ENCODE measurements around the gene CA6.
A peak's percentile ranks its signal among the peaks of the same experiment; 100 is the strongest.
"Not testable (repeated sequence)": the region's sequence is repeated elsewhere in the genome, so short reads cannot be mapped to it uniquely, and the experiment has no call there.

CA6 gene

DNA sequence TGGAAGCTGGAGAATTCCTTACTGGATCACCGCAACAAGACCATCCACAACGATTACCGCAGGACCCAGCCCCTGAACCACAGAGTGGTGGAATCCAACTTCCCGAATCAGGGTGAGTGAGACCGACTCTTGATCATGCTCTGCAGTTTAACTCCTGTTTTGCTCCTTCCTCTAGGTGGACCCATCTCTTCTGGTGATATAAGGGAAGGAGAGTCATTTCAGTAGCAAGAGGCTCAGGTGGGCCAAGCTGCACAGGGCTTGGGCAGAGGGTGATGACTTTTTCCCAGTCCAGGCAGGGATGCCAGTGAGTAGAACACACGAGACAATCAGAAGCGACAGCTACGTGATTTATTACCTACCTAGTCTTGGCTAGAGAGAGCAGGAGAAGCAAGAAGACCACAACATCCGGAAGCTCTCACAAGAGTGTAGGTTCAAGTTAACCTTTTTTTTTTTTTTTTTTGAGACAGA is 25.2 kb downstream of the CA6 start:
- DNase-seq, result no peak

DNA sequence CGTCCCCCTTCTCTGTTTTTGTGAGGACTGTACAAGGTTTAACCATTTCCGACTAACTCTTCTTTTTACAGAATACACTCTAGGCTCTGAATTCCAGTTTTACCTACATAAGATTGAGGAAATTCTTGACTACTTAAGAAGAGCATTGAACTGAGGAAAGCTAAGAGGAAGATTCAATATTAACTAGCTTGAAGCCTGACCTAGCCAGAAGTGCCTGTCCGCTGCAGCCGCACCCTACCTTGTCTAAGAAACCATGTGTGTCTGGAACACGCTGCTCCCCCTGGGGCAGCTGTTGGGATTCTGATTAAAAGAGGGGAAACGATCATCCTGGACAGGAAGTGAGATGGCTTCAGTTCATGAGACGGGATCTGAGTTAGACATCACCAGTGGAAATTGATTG is 28.9 kb downstream of the CA6 start:
- DNase-seq, result no peak

DNA sequence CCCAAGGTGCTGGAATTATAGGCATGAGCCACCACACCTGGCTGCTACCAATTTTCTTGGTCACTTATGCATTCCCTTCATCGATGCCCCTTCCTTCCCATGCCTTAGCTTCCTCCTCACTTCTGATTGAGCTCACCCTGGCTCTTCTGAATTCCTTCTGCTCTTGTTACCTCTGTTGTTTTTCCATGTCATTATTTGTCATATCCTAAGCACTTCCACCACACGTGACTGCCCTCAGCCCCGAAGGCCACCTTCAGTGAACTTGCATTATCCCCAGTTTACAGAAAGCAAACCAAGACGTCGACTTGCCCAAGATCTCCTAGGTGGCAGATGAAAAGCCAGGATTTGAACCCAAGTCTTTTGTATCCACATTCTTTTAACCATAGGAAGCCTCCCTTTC is 30.7 kb downstream of the CA6 start:
- DNase-seq, result no peak

DNA sequence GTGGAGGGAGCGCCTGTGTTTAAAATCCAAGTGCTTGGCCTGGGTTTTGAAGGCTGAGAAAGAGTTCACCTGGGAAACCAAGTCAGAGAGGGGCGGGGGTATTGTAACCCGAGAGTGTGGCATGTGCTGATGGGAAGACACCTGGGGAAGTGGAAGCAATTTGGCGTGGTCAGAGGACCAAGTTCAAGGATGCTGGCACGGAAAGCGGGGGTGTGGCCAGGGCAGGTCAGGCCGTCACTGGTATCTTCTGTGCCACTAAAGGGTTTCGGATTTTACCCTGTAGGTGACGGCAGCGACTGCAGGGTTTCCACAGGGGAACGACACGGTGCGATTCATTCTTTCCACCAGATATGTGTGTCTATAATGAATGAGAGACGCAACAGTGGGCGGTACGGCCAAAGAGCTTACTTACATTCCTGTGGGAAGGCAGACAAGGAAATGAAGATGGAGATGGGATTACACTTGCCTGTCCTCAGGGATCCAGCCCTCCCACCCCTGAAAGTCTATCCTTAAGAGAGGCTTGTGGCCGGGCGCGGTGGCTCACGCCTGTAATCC is 31.3 kb downstream of the CA6 start:
- DNase-seq, result no peak

DNA sequence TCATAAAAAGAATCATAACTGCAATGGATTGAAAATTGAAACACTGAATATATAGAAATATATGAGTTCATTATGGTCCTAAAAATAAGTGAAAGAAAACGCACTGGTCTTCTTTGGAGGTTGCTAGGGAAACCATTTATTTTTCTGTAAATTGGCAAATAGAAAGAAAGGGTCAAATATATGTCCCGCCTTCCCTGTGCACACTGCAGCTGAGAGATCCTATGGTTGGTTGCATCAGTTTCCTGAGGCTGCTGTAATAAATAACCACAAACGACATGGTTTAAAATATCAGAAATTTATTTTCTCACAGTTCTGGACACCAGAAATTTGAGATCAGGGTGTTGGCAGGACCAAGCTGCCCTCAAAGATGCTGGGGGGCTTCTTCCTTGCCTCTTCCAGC is 35.0 kb downstream of the CA6 start:
- no peak for DNase-seq

DNA sequence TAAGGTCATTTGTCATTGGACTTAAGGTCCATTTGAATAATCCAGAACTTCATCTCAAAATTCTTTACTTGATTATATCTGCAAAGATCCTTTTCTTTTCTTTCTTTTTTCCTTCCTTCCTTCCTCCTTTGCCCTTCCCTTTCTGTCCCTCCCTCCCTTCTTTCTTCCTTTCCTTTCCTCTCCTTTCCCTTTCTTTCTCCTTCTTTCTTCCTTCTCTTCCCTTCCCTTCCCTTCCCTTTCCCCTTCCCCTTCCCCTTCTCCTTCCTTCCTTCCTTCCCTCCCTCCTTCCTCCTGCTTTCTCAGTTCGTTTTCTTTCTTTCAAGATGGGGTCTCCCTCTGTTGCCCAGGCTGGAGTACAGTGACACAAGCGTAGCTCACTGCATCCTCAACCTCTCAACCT is 35.5 kb downstream of the CA6 start:
- no peak for DNase-seq

DNA sequence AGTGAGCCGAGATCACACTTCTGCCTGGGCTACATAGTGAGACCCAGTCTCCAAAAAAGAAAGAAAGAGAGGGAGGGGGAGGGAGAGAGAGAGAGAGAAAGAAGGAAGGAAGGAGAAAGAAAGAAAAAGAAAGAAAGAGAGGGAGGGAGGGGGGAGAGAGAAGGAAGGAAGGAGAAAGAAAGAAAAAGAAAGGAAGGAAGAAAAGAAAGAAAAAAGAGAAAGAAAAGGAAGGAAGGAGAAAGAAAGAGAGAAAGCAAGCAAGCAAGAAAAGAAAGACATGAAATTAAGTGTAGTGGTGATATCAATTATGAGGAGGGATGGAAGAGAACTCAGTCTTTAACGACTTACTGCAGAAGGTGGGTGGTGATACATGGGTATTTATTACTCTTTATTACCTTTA is 38.5 kb downstream of the CA6 start:
- DNase-seq, result no peak

DNA sequence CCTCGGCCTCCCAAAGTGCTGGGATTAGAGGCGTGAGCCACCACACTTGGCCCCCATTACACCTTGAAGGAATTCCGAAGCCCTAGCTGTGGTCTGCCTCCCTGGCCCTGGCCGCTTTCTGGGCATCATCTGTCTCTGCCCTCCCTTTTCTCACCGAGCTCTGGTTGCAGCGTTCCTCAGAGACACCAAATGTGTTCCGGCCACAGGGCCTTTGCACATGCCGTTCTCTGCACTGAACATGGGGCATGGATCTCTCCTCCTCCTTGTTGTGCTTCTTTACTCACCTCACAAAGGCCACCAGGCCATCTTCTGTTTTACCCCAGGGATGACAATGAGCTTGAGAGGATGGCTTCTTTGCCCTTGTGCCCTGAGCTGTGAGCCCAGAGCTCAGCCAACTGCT is 39.3 kb downstream of the CA6 start:
- DNase-seq, result no peak

DNA sequence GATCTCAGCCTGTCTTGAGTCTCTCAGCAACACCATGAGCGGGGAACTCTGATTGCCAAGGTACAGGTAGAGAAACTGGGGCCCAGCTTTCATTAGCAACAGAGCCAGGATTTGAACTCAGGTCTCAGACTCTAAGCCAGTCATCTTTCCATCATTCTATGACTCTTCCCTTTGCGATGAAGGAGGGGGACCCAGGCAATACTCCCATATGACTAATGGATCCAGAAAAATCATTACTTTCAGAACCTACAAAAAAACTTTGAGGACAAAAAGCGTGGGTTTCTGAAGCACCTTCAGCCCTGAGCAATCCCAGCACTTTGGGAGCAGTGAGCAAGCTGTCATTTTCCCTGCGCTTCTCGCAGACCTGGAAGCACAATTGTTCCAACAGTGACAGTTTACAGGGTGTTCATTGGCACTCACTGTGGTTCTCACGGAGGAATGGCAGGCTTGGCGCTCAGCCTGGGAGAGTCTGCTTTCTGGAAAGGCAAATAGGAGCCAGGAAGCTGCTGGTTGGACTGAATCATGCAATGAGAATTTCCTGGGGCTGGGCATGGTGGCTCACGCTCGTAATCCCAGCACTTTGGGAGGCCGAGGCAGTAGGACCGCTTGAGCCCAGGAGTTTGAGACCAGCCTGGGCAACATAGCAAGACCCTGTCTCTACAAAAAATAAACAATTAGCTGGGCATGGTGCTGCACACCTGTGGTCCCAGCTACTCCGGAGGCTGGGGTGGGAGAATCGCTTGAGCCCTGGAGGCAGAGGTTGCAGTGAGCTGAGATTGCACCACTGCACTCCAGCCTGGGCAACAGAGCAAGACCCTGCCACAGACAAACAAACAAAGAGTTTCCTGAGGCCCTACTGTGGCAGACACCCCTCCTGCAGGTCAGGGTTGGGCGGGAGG is 40.5 kb downstream of the CA6 start:
- DNase-seq, result peak; percentile 69

DNA sequence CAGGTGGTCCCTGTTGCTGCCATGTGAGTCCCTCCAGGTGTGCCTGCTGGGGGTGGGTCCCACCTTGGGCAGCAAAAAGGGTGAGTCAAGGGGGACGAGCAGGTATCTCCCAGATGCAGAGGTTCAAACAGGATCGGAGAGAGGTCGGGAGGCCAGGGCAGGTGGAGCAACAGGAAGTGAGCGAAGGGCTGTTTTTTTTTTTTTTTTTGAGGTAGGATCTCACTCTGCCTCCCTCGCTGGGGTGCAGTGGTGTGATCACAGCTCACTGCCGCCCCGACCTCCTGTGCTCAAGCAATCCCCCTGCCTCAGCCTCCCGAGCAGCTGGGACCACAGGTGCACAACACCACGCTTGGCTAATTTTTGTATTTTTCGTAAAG is 41.1 kb downstream of the CA6 start:
- no peak for DNase-seq

DNA sequence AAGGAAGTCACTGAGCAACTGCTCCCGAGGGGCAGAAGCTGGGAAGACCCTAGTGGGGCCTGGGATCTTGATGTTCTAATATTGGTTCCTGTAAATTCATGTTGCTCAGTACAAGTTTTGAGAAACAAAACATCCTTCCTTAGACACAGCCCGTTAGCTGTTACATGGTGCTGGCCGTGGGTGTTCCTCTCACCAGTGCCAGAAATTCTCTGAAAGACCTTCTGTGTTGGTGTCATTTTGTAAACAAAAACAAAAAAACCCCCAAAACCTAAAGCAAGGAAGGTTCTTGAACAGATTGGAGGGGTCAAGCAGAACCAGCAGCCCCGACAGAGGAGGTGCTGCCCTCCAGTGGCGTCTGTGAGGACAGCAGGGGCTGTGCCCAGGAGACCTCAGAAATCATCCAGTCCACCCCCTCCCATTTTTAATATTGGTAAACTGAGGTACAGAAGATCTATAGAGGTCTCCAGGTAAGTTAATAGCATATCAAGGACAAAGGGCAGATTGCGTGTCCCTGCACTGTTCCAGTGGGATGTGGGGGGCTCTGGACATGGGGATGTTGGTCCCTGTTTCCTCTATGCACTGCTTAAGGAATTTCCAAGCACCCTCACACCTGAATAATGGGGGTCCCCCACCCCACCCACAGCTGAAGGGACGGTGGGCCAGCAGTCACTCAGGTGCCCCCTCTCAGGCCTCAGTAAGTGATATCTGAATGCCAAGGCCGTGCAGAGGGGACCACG is 42.4 kb downstream of the CA6 start:
- peak; percentile 63 for DNase-seq

DNA sequence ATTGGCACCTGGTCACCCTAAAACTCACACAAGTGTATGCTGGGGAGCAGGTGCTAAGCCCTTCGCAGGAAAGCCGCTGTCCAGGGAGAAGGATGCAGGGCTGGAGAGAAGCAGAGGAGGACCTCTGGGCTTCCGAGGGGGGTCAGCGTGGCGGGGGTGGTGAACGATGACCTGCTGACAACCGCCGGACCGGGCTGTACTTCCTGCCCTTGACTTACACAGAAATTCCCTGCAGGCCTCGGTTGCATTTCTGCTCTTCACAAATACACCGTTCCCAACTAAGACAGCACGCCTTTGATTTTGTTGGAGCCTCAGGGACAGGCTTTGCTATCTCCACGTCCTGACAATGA is 42.9 kb downstream of the CA6 start:
- DNase-seq, result no peak

DNA sequence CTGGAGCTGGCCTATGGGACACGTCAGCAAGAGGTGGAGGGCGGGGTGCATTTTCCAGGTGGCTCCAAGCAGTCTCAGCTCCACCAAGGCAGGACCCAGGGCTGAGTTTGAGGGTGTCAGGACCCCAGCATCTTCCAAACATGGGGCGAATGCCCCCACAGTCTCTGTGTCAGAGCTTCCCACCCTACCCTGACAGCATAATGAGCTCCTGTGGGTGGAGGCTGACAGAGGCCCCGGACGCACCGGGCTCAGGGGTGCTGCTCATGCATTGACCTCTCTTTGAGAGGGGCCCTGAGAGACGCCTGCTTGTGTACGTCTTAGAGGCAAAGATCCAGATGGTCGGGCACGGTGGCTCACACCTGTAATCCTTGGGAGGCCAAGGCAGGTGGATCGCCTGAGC is 43.4 kb downstream of the CA6 start:
- no peak for DNase-seq

DNA sequence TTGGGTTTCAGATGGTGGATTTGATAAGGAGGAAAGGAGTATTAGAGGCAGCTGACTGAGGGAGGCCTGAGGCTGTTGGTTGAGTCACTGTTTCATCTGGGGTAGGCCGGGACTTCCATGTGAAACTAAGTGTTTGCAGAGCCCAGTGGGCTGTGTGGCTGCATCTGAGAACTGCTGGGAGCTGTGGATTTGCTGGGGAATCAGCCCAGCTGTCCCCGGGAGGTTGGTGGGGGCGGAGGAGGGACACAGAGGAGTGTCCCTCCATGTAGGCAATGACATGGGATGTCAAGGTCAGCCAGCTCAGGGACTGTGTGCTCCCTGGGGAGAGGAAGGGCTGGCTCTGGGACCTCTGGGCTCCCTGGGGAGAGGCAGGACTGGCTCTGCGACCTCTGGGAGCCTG is 44.2 kb downstream of the CA6 start:
- no peak for DNase-seq

DNA sequence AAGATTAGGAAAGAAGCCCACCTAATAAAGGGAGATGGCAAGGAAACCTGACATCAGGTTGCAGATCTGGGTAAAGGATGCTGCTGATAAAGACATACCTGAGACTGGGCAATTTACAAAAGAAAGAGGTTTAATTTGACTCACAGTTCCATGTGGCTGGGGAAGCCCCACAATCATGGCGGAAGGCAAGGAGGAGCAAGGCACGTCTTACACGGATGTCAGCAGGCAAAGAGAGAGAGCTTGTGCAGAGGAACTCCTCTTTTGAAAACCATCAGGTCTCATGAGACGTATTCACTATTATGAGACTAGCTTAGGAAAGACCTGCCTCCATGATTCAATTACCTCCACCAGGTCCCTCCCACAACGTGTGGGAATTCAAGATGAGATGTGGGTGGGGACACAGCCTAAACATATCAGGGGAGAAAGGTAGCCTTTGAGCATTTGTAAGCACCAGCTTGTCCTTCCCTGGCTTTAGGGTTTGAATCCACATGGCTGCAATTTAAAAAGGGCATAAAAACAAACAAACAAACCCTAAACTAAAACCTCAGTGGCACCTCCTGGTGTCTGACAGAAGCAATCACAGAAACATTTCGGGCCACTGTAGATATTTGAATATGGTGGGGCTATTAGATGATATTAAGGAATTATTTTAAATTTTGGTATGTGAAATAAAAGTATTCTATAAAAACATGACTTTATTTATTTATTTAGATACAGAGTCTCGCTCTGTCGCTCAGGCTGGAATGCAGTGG is 47.4 kb downstream of the CA6 start:
- no peak for DNase-seq

DNA sequence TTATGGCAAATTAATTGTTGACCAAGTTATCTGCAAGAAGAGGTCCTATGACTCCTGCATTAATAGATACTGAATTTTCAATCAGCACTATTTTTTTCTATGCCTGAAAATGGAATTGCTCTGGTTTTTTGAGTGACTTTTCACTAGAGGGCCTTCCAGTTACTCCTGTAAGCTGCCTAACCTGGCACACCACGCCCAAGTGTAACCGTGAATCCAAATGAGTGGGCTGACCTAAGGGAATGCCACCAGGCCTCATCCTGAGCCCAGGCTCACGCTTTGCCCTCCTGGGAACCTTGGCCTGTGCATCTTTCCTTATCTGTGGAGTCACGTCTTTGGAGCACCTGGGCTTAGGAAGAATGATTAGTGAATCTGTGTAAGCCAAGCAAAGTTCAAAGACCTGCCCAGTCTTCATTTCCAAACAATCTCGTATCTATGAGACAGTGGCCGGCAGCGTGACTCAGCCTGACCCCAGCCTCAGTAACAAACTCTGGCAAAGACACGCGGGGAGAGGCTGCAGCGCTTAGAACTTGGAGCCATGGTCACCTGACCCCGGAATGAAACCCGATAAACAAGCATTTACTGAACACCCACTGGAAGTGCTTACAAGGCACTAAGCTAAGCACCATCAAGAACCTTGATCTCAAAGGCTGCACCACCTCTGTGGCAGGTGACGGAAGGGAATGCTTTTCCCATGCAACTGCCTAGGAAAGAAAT is 48.5 kb downstream of the CA6 start:
- not testable (repeated sequence) for DNase-seq

DNA sequence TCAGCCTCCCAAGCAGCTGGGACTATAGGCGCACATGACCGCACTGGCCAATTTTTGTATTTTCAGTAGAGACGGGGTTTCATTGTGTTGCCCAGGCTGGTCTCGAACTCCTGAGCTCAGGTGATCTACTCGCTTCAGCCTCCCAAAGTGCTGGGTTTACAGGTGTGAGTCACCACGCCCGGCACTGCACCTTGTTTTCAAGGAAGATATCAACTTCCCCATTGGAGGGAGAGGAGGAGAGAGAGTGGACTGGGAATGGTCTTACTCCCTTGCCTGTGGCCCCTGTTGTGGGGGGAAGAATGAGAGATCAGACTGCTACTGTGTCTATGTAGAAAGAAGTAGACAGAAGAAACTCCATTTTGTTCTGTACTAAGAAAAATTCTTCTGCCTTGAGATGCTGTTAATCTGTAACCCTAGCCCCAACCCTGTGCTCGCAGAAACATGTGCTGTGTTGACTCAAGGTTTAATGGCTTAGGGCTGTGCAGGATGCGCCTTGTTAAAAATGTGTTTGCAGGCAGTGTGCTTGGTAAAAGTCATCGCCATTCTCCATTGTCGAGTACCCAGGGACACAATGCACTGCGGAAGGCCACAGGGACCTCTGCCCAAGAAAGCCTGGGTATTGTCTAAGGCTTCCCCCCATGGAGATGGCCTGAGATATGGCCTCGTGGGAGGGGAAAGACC is 56.0 kb downstream of the CA6 start:
- not testable (repeated sequence) for DNase-seq

DNA sequence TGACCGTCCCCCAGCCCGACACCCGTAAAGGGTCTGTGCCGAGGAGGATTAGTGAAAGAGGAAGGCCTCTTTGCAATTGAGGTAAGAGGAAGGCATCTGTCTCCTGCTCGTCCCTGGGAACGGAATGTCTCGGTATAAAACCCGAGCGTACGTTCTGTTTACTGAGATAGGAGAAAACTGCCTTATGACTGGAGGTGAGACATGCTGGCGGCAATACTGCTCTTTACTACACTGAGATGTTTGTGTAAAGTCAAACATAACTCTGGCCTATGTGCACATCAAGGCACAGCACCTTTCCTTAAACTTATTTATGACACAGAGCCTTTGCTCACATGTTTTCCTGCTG is 56.5 kb downstream of the CA6 start:
- not testable (repeated sequence) for DNase-seq

DNA sequence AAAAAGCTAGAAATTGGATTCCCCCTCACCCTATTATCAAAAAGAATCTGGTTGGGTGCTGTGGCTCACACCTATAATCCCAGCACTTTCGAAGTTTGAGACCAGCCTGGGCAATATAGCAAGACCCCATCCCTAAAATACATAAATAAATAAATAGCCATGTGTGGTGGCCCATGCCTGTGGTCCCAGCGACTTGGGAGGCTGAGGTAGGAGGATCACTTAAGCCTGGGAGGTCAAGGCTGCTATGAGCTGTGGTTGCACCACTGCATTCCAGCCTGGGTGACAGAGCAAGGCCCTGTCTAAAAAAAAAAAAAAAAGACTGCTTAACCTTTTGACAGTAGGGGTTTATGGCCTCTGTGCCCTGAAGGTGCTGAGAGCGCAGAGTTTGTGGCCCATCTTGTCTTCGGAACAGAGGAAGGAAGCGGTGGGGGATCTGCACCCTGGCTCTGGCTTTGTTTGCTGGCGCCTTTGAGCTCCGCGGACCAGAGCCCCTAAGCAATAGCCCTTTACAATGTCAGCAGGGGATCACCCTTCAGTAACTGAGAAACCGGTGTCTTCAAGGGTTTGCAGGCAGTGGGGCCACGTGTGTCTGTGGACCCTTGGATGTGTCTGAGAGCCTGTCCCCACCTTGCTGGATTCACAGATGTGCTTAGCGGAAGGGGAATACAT is 58.5 kb downstream of the CA6 start:
- DNase-seq, result no peak

DNA sequence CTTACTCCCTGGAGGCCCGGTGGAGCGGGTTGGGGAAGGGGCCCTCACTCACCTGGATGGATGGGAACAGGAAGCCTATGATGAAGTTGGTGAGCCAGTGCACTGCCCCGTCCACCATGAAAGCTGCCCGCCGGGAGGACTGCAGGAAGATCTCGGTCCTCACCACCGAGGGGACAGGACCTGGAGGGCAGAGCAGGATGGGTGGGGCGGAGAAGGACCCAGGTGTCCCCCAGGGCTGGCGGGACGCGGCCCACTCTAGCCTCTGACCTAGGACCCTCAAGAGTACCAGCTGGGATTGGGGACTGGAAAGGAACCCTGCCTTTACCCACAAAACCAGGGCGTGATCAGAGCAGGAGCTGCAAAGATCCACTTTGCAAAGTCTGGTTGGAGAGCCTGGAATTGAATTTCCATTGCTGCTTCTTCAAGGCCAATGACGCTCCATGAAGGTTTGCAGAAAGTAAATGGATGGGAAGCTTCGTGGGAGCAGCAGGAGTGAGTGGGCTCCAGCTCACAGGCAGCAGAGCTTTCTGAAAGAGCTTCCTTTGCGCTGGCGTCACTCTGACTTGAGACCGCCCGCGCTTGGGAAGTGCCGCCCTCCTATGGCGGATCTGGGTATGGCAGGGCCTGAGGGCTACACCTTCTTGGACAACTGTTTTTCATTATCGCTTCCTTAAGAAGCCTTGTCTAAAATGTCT is 59.2 kb downstream of the CA6 start:
- DNase-seq, result peak; percentile 82

DNA sequence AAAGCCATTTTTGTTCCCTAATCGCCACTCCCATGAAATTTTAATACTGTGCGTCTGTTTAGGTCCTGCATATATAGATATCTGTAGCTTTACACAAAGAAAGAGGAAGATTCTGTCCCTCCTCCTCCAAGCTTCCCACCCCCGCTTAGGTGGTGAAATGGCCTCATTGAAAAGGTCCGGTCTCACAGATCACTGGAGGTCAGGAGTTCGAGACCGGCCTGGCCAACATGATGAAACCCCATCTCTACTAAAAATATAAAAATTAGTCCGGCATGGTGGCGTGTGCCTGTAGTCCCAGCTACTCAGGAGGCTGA is 59.7 kb downstream of the CA6 start:
- DNase-seq, result no peak
